Right lobe of liver (tissue), 6 donors: ENCODE results near the gene LRRN1. TPM values are rescaled to one million over a fixed set of nuclear protein-coding genes. Genes with fewer than 3 reads are reported as not detected.

Experiments
- ATAC-seq, 4 donors: fragments of 200-7000 bp; cut with Tn5 transposase; one replicate each; pipeline ENCODE4 v1.9.1; 2020; ENCODE audit warnings: mild to moderate bottlenecking in 4 of 4, moderate library complexity in 4 of 4
- DNase-seq, 3 donors: peaks; one replicate each; pipeline ENCODE4 v3.0.0-alpha.2; 2020
- H3K27ac ChIP-seq, 3 donors: fragments of 200-600 bp; one replicate each; pipeline ENCODE4 v1.8.0; 2022
- H3K27me3 ChIP-seq, 2 donors: fragments of 200-600 bp; one replicate each; pipeline ENCODE4 v1.8.0; 2022
- H3K36me3 ChIP-seq, 4 donors: fragments of 200-600 bp; sonication (generic) in 1 of 4; one replicate each; pipeline versions ENCODE4 v1.5.1 to v1.8.0; 2017 to 2022; ENCODE audit warnings: control low read depth in 1 of 4
- H3K4me1 ChIP-seq, 4 donors: fragments of 200-600 bp; sonication (generic) in 1 of 4; one replicate each; pipeline versions ENCODE4 v1.5.1 to v1.8.0; 2017 to 2022; ENCODE audit warnings: control low read depth in 1 of 4
- H3K4me3 ChIP-seq, 3 donors: fragments of 200-600 bp; one replicate each; pipeline ENCODE4 v1.8.0; 2022
- H3K9me3 ChIP-seq, 4 donors: fragments of 200-600 bp; sonication (generic) in 1 of 4; one replicate each; pipeline versions ENCODE4 v1.5.1 to v1.8.0; 2017 to 2022; ENCODE audit warnings: control low read depth in 1 of 4
- POLR2A ChIP-seq: fragments of 450-650 bp; IDR thresholded peaks from one replicate; pipeline ENCODE4 v1.6.1; 2017; ENCODE audit warnings: antibody characterized with exemption, mild to moderate bottlenecking
- WGBS: methylation state at CpG from one replicate; pipeline ENCODE4 v1.1.6; 2018; ENCODE audit warnings: low coverage, low lambda C conversion rate; ENCODE audit not compliant: insufficient coverage; ENCODE audit errors: missing lambda C conversion rate; 5-methylcytosine and 5-hydroxymethylcytosine counted together
- intact Hi-C, 2 donors: fragments of 100-400 bp; cut with DNase I; formaldehyde crosslinking; loops; one replicate each; pipeline versions ENCODE4 v1.11.2 to v1.14.1; 2022
- total RNA-seq, 6 experiments: library from RNA; depleted of rRNA in 2 of 6; stranded (reverse); fragments of >200 nt in 2 of 6; fragmentation: NEBNext Ultra II Directional in 3 of 6; extraction: Animal tissue kit (Norgen Biotek cat#: 25700) in 3 of 6; gene quantifications; one replicate each; pipeline versions ENCODE4 v1.1.0 to v1.2.4, GENCODE V29; 2016 to 2023
- TF ChIP-seq, protein P1 (sequence below), 4 donors: fragments of 200-600 bp in 3 of 4; fragments of 450-650 bp in 1 of 4; IDR thresholded peaks; one replicate each; pipeline versions ENCODE4 v1.5.1 to v1.8.0; 2016 to 2022; ENCODE audit warnings: antibody characterized with exemption in 4 of 4, mild to moderate bottlenecking in 2 of 4
- donor health status: DM: no; HTN: yes; CAD: no.
- donor health status: DM: no; HTN: no; CAD: no.
- donor health status: DM: no; HTN: no; CAD: no.
- donor health status: DM: no; HTN: yes; CAD: no.
- donor health status: DM: no; HTN: yes; CAD: no.

LRRN1 gene
- total RNA-seq, 6 experiments from 2014 or later = 0.12 to 0.51 (median 0.14) TPM

DNA sequence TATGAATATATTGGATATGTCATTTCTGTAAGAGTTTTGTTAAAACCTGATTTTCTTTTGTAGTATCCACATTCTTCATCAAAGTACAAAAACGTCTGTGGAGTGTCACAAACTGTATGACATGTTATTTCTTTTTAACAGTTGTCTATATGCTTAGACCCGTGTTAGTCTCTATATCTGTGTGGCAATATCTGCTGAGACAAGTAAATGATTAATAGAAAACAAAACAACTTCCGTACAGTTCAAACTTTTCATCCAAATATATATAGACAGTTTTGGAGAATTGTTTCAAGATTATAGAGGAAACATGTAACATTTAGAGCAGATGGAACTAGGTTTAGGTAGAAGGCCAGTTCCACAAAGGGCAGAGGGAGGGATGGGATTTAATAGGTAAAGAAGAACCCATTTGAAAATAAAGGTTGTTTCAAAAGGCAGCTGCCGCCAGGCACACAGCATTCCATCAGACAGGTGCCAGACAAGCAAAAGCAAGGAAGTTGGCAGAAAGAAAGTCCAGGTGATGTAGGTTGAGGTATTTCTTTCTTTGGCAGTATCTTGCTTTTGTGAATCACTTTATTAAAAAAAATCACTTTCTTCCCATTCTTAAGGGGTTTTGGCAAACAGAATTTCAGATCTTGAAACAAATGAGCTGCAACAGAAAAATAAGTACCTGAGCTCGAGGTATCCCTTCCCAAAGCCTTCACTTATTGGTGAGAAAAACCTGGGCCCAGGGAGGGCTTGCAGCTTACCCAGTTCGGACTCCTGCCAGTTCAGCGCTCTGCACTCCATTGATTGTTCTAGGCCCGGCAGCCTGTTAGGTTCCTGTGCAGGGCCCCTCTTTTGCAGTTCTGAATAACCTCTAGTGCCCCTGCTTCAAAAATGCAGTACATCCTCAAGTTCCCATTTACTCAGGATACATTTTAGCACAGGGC, 49.0 kb downstream of the LRRN1 start:
- no peaks in the 10 kb centered on the region for H3K9me3 ChIP-seq
- peak; percentile 55 to 83 (median 72) for ATAC-seq
- intact Hi-C loops = no loop called here
- H3K27ac ChIP-seq = no peak overlapping the region
- TF ChIP-seq, protein P1, sequence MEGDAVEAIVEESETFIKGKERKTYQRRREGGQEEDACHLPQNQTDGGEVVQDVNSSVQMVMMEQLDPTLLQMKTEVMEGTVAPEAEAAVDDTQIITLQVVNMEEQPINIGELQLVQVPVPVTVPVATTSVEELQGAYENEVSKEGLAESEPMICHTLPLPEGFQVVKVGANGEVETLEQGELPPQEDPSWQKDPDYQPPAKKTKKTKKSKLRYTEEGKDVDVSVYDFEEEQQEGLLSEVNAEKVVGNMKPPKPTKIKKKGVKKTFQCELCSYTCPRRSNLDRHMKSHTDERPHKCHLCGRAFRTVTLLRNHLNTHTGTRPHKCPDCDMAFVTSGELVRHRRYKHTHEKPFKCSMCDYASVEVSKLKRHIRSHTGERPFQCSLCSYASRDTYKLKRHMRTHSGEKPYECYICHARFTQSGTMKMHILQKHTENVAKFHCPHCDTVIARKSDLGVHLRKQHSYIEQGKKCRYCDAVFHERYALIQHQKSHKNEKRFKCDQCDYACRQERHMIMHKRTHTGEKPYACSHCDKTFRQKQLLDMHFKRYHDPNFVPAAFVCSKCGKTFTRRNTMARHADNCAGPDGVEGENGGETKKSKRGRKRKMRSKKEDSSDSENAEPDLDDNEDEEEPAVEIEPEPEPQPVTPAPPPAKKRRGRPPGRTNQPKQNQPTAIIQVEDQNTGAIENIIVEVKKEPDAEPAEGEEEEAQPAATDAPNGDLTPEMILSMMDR (IDR thresholded peaks at IDR 0.05) = no peak
- TF ChIP-seq POLR2A = no peak
- H3K27me3 ChIP-seq = no peaks in the 10 kb centered on the region
- no peaks in the 10 kb centered on the region for H3K4me1 ChIP-seq
- no peaks in the 10 kb centered on the region for H3K36me3 ChIP-seq
- H3K4me3 ChIP-seq = no peak overlapping the region
- DNase-seq = no peak
- WGBS = 49% methylated on average over 8 of the region's 8 CpGs

DNA sequence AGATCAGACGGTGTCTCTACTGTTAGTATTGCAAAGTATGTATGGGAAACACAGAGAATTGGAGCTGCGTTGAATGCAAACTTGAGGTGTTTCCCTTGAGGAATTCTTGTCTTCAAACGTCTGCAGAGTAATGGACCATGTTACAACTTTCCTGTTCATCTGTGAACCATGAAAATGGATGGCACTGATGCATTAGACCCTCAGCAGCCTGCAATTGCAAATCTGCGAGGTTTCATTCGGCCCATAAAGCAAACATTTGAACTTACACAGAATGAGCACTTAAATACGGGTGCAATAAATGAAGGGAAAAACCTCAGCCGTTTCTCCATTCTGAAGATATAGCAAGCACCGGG, 49.7 kb downstream of the LRRN1 start:
- intact Hi-C loops = no loop called here
- DNase-seq (no peak), ATAC-seq (no peak)
- H3K4me3 ChIP-seq = no peak overlapping the region
- TF ChIP-seq, protein P1 (IDR thresholded peaks at IDR 0.05) = no peak
- TF ChIP-seq POLR2A = no peak
- H3K27ac ChIP-seq = no peak overlapping the region
- no peaks in the 10 kb centered on the region for H3K36me3 ChIP-seq
- no peaks in the 10 kb centered on the region for H3K4me1 ChIP-seq
- H3K27me3 ChIP-seq = no peaks in the 10 kb centered on the region
- H3K9me3 ChIP-seq = no peaks in the 10 kb centered on the region
- 77% methylated on average over 8 of the region's 8 CpGs for WGBS

DNA sequence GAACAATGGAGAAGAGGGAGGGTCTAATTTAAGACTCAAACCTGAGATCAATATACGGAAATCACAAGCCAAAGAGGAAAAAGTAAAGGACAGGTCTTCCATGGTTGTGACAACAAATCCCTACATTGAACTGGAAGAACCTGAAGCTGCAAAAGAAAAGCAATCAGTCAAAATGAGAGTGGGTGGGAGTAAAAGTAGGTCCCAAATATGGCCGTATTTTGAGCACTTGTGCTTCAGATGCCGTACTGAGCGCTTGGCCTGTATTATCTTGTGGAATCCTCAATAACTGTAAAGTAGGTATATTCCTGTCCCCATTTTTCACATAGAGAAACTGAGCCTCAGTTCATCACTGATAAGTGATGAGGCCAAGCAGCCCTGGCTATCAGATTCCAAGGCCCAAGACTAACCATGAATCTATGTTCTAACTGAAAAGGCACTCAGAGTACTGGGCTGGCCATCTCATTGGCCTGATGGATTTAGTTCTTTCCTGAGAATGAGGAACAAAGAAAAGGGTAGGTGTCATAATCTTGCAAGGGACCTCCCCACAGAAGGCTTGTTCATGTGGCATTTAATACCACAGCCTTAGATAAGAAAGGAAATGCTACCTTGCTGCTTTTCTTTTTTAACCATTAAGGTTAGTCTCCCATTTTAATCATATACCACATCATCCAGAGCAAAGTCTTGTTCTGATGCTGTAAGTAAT, 52.5 kb downstream of the LRRN1 start:
- no peak for TF ChIP-seq POLR2A
- TF ChIP-seq, protein P1 (IDR thresholded peaks at IDR 0.05) = no peak
- no peaks in the 10 kb centered on the region for H3K36me3 ChIP-seq
- intact Hi-C loops = no loop called here
- H3K27ac ChIP-seq = no peak overlapping the region
- DNase-seq (no peak), ATAC-seq (no peak)
- H3K4me3 ChIP-seq = no peak overlapping the region
- H3K4me1 ChIP-seq = no peaks in the 10 kb centered on the region
- no peaks in the 10 kb centered on the region for H3K9me3 ChIP-seq
- WGBS = 90% methylated on average over 4 of the region's 4 CpGs
- H3K27me3 ChIP-seq = no peaks in the 10 kb centered on the region

DNA sequence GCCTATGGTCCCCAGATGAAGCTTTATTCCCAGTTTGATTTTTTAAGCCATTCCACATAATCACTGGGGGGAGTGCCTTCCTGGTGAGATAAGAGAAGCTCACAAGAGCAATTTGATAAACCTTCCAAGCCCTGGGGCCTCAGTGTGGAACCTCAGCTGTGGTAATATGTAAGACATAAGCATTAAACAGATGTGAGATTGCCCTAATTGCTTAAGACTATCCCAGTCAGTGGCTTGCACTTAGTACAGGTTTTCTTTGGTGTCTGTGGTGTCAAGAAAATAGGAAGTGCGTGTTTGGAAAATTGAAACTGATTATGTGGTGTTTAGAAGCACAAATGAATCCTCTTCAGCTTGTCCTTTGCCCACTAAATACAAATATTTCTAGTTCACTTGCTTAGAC, 54.3 kb downstream of the LRRN1 start:
- no peaks in the 10 kb centered on the region for H3K36me3 ChIP-seq
- no peak for DNase-seq
- no peaks in the 10 kb centered on the region for H3K27me3 ChIP-seq
- no peak for ATAC-seq
- H3K27ac ChIP-seq = no peak overlapping the region
- no peaks in the 10 kb centered on the region for H3K4me1 ChIP-seq
- no peaks in the 10 kb centered on the region for H3K9me3 ChIP-seq
- TF ChIP-seq POLR2A = no peak
- TF ChIP-seq, protein P1 (IDR thresholded peaks at IDR 0.05) = no peak
- WGBS = 60% methylated on average over 1 of the region's 1 CpG
- intact Hi-C loops = no loop called here
- no peak overlapping the region for H3K4me3 ChIP-seq
